PC-3 (cell line): Measurements from ENCODE around the gene AGBL3. TPM values are rescaled to one million over a fixed set of nuclear protein-coding genes. Genes with fewer than 3 reads are reported as not detected.

Experiments used
- ATAC-seq: fragments of 200-7000 bp; cut with Tn5 transposase; 2 replicates; pipeline ENCODE4 v1.9.1; 2020; ENCODE audit warnings: mild to moderate bottlenecking, moderate library complexity
- BruUV-seq: library from RNA; stranded (reverse); fragments of 400-500 nt; replicated peaks from 2 replicates; lab custom pipeline; 2021; lab: Mats Ljungman, UMichigan
- CTCF ChIA-PET: fragments of 300-600 bp; sonication (Branson Sonifier 250); formaldehyde crosslinking; loops from one replicate; lab custom pipeline; 2022; ENCODE audit warnings: antibody characterized with exemption; lab: Charles Lee
- POLR2A ChIA-PET: fragments of 300-600 bp; sonication (Branson Sonifier 250); formaldehyde crosslinking; loops from one replicate; lab custom pipeline; 2022; ENCODE audit warnings: antibody characterized with exemption; ENCODE audit not compliant: unreplicated experiment; lab: Charles Lee
- DNase-seq: peaks from one replicate; pipeline ENCODE4 v3.0.0-alpha.2; 2015
- H2AFZ ChIP-seq: fragments of 300-600 bp; sonication (generic); 2 replicates; pipeline ENCODE4 v1.6.0; 2016; ENCODE audit warnings: antibody characterized with exemption, low read length
- H3F3A ChIP-seq: fragments of 300-600 bp; sonication (generic); one replicate; pipeline ENCODE4 v1.6.0; 2017; ENCODE audit warnings: antibody characterized with exemption, low read length, control low read depth, mild to moderate bottlenecking; ENCODE audit not compliant: unreplicated experiment
- H3K27ac ChIP-seq: fragments of 300-600 bp; sonication (generic); 2 replicates; pipeline ENCODE4 v1.5.1; 2016; ENCODE audit warnings: mild to moderate bottlenecking, low read length
- H3K27me3 ChIP-seq: fragments of 300-600 bp; sonication (generic); 2 replicates; pipeline ENCODE4 v1.6.1; 2016; ENCODE audit warnings: low read length, mixed read lengths
- H3K36me3 ChIP-seq: fragments of 300-600 bp; sonication (generic); 2 replicates; pipeline ENCODE4 v1.6.1; 2016; ENCODE audit warnings: low read depth, mixed run types, low read length, mixed read lengths
- H3K4me1 ChIP-seq: fragments of 300-600 bp; sonication (generic); 2 replicates; pipeline ENCODE4 v1.5.1; 2016; ENCODE audit warnings: low read length; ENCODE audit not compliant: insufficient read depth
- H3K4me2 ChIP-seq: fragments of 300-600 bp; sonication (generic); 2 replicates; pipeline ENCODE4 v1.6.0; 2016; ENCODE audit warnings: low read length
- H3K4me3 ChIP-seq: fragments of 300-600 bp; sonication (generic); 2 replicates; pipeline ENCODE4 v1.5.1; 2016; ENCODE audit warnings: mild to moderate bottlenecking, low read length, mixed read lengths
- H3K79me2 ChIP-seq: fragments of 300-600 bp; sonication (generic); 2 replicates; pipeline ENCODE4 v1.6.1; 2017; ENCODE audit warnings: low read length, mixed read lengths
- H3K9ac ChIP-seq: fragments of 300-600 bp; sonication (generic); 2 replicates; pipeline ENCODE4 v1.6.0; 2016; ENCODE audit warnings: mild to moderate bottlenecking, low read length
- H3K9me2 ChIP-seq: fragments of 300-600 bp; sonication (generic); replicated peaks from 2 replicates; pipeline ENCODE4 v1.6.1; 2016; ENCODE audit warnings: mixed run types, low read length, mixed read lengths
- H3K9me3 ChIP-seq: fragments of 300-600 bp; sonication (generic); 2 replicates; pipeline ENCODE4 v1.6.1; 2016; ENCODE audit warnings: low read length, mixed read lengths
- H4K20me1 ChIP-seq: fragments of 300-600 bp; sonication (generic); 2 replicates; pipeline ENCODE4 v1.6.1; 2016; ENCODE audit warnings: low read length, mixed read lengths
- CTCF ChIP-seq: fragments of 300-600 bp; sonication (generic); conservative IDR thresholded peaks from 2 replicates; pipeline ENCODE4 v1.5.1; 2017; ENCODE audit warnings: antibody characterized with exemption, low read depth, mild to moderate bottlenecking, low read length
- EZH2 ChIP-seq: fragments of 300-600 bp; sonication (generic); IDR thresholded peaks from one replicate; pipeline ENCODE4 v1.6.1; 2017; ENCODE audit warnings: antibody characterized with exemption, mild to moderate bottlenecking, low read length; ENCODE audit not compliant: unreplicated experiment
- EZH2phosphoT487 ChIP-seq: fragments of 300-600 bp; sonication (generic); IDR thresholded peaks from 2 replicates; pipeline ENCODE4 v1.6.1; 2018; ENCODE audit warnings: mild to moderate bottlenecking, antibody characterized with exemption, low read length, borderline replicate concordance
- intact Hi-C: fragments of 100-400 bp; cut with micrococcal nuclease; formaldehyde crosslinking; loops from 2 replicates; pipeline ENCODE4 v1.9.0; 2023
- total RNA-seq: library from RNA; depleted of rRNA; stranded (reverse); fragments of >200 nt; gene quantifications from 2 replicates; pipeline ENCODE4 v1.2.3, GENCODE V29; 2014

AGBL3 gene
- total RNA-seq, 1 experiment from 2014 or later = 2.5 TPM

- no peak for DNase-seq
- Histone ChIP-seq H3K36me3 (peaks cover 38% of the 10 kb centered on the region), H3F3A (no peaks in the 10 kb centered on the region), H3K4me3 (no peak overlapping the region), H3K4me1 (peaks cover 13% of the 10 kb centered on the region), H4K20me1 (no peaks in the 10 kb centered on the region), H3K9me3 (no peaks in the 10 kb centered on the region), H3K9ac (no peak overlapping the region), H3K4me2 (no peak overlapping the region), H3K79me2 (peaks cover 27% of the 10 kb centered on the region), H3K27ac (no peak overlapping the region), H2AFZ (no peak overlapping the region), H3K9me2 (no peaks in the 10 kb centered on the region), H3K27me3 (no peaks in the 10 kb centered on the region)
- ChIA-PET CTCF (no interaction called here), POLR2A (no interaction called here)
- no TSS peak for BruUV-seq
- TF ChIP-seq EZH2 (no peak), CTCF (no peak), EZH2phosphoT487 (no peak)
- intact Hi-C loops = no loop called here
- ATAC-seq = no peak
Observed at GRCh38 chr7:135168001-135168400, 181.7 kb downstream of the AGBL3 start.

GRCh38 chr7:135168489-135169140 is 182.3 kb downstream of the AGBL3 start:
- no peaks in the 10 kb centered on the region for H3K27me3 ChIP-seq
- ChIA-PET POLR2A (no interaction called here), CTCF (no interaction called here)
- H3K9ac ChIP-seq = no peak overlapping the region
- DNase-seq = no peak
- H3K4me1 ChIP-seq = peaks cover 13% of the 10 kb centered on the region
- no peaks in the 10 kb centered on the region for H3F3A ChIP-seq
- BruUV-seq = no TSS peak
- no peaks in the 10 kb centered on the region for H3K9me2 ChIP-seq
- H3K79me2 ChIP-seq = peaks cover 27% of the 10 kb centered on the region
- H4K20me1 ChIP-seq = no peaks in the 10 kb centered on the region
- H3K9me3 ChIP-seq = no peaks in the 10 kb centered on the region
- H2AFZ ChIP-seq = no peak overlapping the region
- H3K4me2 ChIP-seq = peak overlapping the region; percentile 97
- intact Hi-C loops = no loop called here
- peaks cover 38% of the 10 kb centered on the region for H3K36me3 ChIP-seq
- TF ChIP-seq CTCF (no peak), EZH2 (no peak), EZH2phosphoT487 (no peak)
- H3K4me3 ChIP-seq = no peak overlapping the region
- ATAC-seq = no peak
- no peak overlapping the region for H3K27ac ChIP-seq
